ENCODE data around the gene BCL6B.

DNA sequence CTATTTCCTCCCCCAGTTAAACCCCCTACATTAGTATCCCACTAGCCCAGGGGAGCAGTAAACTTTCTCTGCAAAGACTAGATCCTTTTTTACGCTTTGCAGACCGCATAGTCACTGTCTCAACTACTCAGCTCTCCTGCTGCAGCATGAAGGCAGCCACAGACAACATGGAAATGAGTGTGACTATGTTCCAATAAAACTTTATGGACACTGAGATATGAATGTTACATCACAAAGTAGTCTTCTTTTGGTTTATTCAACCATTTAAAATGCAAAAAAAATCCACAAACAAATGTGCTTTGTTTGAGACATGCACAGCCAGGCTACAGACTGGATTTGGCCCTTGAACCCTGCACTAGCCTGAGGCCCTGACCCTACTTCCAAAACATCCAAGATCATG is 12.3 kb upstream of the BCL6B start:
- TF ChIP-seq CTCF (IDR thresholded peaks at IDR 0.05; ENCODE audit: insufficient read depth, low read depth, low read length) (no peak), EZH2 (IDR thresholded peaks at IDR 0.05; ENCODE audit: insufficient read depth, low read length) (no peak)

Data from astrocyte (in vitro differentiated cells and primary cell).